ENCODE measurements around the gene MAOA.
"Not testable (repeated sequence)": the region's sequence is repeated elsewhere in the genome, so short reads cannot be mapped to it uniquely, and the experiment has no call there.

GRCh38 chrX:43619861-43620260 is 36.2 kb upstream of the MAOA start:
- not testable (repeated sequence) for TF ChIP-seq CTCF (IDR thresholded peaks at IDR 0.05); POLR2AphosphoS5 (IDR thresholded peaks at IDR 0.05; ENCODE audit: insufficient read depth in 1 of 2, low read depth in 1 of 2); POLR2A (IDR thresholded peaks at IDR 0.05)
